Measurements from ENCODE around the gene PALD1.

- TF ChIP-seq POLR2A (IDR thresholded peaks at IDR 0.05; ENCODE audit: low read depth, low read length) (no peak), BHLHE40 (IDR thresholded peaks at IDR 0.05; ENCODE audit: low read depth, low read length) (no peak), MAZ (IDR thresholded peaks at IDR 0.05; ENCODE audit: borderline replicate concordance, low read depth, low read length) (no peak), CTCF (conservative IDR thresholded peaks at IDR 0.05; ENCODE audit: low read depth, low read length) (no peak), CHD1 (IDR thresholded peaks at IDR 0.05; ENCODE audit: low read depth, low read length) (no peak), RCOR1 (IDR thresholded peaks at IDR 0.05; ENCODE audit: insufficient replicate concordance, low read length) (no peak), SMC3 (IDR thresholded peaks at IDR 0.05; ENCODE audit: low read depth, low read length) (no peak), MXI1 (IDR thresholded peaks at IDR 0.05; ENCODE audit: borderline replicate concordance, low read depth, low read length) (no peak), USF2 (IDR thresholded peaks at IDR 0.05; ENCODE audit: low read depth, low read length) (no peak), ELK1 (IDR thresholded peaks at IDR 0.05; ENCODE audit: borderline replicate concordance, low read depth, low read length) (no peak), RAD21 (IDR thresholded peaks at IDR 0.05; ENCODE audit: low read length) (no peak), RFX5 (IDR thresholded peaks at IDR 0.05; ENCODE audit: low read depth, low read length) (no peak), MAFK (IDR thresholded peaks at IDR 0.05; ENCODE audit: low read depth, low read length) (no peak), CEBPB (IDR thresholded peaks at IDR 0.05; ENCODE audit: low read depth, low read length) (no peak)
These were observed 35.3 kb downstream of the PALD1 start for GRCh38 chr10:70513848-70514309.

All from IMR-90 (cell line).